ENCODE data around the gene KCNJ3.
"Not testable (repeated sequence)": the region's sequence is repeated elsewhere in the genome, so short reads cannot be mapped to it uniquely, and the experiment has no call there.

The KCNJ3 gene

DNA sequence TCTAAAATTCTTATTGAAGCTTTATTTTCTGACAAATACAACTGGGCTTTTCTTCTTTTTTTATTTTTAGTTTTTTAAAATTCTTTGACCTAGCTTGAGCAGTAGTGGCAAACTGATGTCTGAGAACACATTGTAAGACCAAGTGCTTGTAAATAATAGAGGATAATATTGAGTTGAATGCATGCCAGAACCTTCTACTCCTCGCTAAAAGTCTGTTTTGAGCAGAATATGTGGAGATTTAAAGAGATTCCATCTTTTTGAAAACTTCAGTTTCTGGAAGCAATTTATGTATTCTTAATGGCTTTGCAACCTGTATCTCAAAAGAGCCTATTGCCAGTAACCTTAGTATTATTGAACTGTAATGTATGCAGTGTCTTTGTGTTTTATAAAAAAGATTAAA, 148.3 kb downstream of the KCNJ3 start:
- DNase-seq (ENCODE audit: low spot score), result no peak

DNA sequence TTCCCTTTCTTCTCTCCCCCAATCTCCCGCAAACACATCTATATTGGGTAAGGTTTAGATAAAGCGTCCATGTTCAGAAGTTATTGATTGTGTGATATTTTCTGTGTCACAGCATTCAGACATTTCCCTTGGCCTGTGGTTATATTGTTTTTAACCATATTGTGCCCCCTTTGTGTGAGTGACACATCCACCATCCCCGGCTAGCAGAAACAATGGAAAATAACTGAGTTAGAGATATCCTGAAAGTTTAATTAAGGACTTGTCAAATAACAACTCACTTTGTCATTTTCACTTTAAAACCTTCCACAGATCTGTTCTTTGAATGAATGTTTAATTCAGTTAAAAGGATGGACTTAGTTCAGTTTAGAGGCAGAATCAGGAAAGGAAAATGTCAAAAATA, 151.0 kb downstream of the KCNJ3 start:
- no peak for DNase-seq (ENCODE audit: low spot score)

DNA sequence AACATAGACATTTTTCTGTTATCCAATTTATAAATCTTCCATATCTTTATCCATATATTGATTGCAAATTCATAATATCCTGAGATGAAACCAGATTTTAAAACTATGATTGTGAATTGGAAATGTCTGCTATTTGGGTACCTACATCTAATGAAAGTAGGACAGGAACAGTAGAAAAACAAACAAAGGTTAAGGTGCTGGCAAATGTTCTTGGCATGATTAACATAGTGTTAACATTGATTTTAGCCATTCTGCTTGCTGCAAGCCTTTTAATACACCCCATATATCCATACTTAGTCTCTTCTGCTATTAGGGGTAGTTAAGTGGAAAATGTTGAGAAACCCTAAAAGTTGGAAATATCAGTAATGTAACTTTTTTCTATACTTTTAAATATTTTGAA, 152.0 kb downstream of the KCNJ3 start:
- no peak for DNase-seq (ENCODE audit: low spot score)

DNA sequence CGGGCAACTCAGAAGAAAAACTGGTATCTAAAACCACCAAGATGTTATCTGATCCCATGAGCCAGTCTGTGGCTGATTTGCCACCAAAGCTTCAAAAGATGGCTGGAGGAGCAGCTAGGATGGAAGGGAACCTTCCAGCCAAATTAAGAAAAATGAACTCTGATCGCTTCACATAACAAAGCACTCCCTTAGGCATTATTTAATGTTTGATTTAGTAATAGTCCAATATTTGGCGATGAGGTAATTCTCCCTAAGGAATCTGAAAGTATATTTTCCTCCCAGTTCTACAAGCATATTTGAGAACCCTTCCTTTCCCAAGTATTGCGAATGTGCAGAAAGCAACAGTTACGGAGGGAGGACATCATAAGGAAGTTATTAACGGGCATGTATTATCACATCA, 156.6 kb downstream of the KCNJ3 start:
- DNase-seq (ENCODE audit: low spot score), result no peak

DNA sequence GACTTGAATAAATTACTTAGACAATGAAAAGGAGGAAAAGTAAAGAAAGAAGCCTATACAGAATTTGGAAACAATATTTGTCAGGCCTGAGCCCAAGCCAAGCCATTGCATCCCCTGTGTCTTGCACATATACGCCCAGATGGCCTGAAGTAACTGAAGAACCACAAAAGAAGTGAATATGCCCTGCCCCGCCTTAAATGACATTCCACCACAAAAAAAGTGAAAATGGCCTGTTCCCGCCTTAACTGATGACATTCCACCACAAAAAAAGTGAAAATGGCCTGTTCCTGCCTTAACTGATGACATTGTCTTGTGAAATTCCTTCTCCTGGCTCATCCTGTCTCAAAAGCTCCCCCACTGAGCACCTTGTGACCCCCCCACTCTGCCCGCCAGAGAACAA, 168.7 kb downstream of the KCNJ3 start:
- DNase-seq (ENCODE audit: low spot score), result not testable (repeated sequence)

DNA sequence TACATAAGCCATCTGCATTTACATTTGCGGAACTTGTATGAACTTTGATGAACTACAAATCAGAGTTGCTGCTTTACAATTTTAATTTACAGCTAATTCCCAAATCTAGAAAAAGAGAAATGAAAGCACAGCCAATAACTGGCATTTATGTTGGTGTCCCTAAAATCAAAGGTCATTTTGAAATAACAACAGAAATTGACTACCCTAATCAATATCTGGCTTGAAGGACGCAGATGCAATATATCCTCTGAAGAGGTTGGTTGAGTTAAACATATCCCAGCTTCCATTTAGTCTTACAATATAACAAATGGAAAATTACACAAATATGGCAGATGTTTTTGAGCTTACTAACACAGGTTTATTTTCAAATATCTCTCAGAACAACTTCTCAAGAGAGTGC, 177.5 kb downstream of the KCNJ3 start:
- DNase-seq (ENCODE audit: low spot score), result no peak

DNA sequence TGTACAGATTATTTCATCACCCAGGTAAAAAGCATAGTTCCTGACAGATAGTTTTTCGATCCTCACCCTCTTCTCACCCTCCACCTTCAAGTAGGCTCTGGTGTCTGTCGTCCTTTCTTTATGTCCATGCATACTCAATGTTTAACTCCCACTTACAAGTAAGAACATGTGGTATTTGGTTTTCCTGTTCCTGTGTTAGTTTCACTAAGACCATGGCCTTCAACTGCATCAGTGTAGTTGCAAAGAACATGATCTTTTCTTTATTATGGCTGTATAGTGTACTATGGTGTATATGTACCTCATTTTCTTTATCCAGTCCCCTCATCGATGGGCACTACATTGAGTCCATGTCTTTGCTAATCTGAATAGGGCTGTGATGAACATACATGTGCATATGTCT, 184.2 kb downstream of the KCNJ3 start:
- no peak for DNase-seq (ENCODE audit: low spot score)

DNA sequence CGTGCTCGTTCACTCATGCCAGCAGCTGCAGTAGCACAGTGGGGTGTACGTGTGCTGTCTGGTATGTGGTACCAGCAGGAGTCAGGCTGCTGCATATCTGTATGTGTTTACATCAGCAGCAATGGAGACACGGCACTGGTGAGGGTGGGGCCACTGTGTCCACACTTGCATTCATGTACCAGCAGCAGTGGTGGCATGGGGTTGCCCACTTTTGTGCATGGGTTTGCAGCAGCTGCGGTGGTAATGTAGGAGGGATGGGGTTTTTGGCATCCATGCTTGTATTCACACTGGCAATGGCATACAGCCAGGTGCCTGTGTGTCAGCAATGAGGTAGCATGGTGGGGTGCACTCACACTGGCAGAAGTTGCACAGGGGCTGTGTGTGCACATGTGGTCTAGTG, 187.8 kb downstream of the KCNJ3 start:
- no peak for DNase-seq (ENCODE audit: low spot score)

DNA sequence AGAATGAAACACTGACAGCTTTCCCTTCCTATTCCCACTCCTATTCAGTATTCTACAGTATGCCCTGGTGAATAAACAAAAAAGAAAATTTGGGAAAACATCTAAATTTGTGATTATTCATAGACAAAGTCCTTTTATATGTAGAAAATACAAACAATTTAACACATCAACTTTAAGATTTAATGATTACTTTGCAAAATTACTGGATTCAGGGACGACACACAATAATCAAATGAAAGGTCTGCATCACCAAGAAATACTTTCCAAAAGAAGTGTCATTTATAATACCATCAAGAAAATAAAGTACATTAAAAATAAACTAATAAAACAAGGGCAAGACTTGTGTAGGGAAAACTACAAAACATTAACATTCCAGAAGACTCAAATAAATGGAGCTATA, 199.8 kb downstream of the KCNJ3 start:
- no peak for DNase-seq (ENCODE audit: low spot score)

DNA sequence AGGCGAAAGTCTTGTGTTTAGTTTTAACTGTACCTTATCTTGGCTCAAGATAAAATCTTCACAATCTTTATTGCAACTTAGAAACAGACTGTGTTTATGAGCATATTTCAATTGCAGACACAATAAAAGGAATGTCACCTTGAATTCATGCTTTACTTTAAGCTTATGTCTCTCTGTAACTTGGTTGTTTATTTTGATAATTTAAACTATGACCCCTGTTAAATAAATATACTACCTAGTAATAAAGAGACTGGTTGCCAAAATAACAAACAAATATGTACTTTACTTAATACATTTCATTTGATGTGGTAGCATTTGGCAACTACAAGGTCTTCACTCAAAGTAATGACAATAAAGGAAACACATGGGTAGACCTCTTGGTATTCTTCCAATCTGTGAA, 202.6 kb downstream of the KCNJ3 start:
- no peak for DNase-seq (ENCODE audit: low spot score)

Measured in CD4-positive, alpha-beta T cell treated with Interleukin-2 at 100 ng/mL for 4 hours (primary cell).